Progenitor cell of endocrine pancreas (in vitro differentiated cells): ENCODE results near the gene FBXO45. TPM values are rescaled to one million over a fixed set of nuclear protein-coding genes. Genes with fewer than 3 reads are reported as not detected.
"Not testable (repeated sequence)": the region's sequence is repeated elsewhere in the genome, so short reads cannot be mapped to it uniquely, and the experiment has no call there.

Experiments
- DNase-seq: peaks from one replicate; pipeline ENCODE4 v3.0.0; 2021; ENCODE audit warnings: low spot score; ENCODE audit not compliant: unreplicated experiment
- H3K27ac Mint-ChIP-seq: 2 replicates; pipeline ENCODE4 v1.8.0; 2021; ENCODE audit warnings: mild to moderate bottlenecking, moderate library complexity, mixed read lengths
- H3K27me3 Mint-ChIP-seq: 2 replicates; pipeline ENCODE4 v1.8.0; 2021; ENCODE audit warnings: mixed read lengths
- H3K36me3 Mint-ChIP-seq: 2 replicates; pipeline ENCODE4 v1.8.0; 2022; ENCODE audit warnings: mixed read lengths; ENCODE audit not compliant: insufficient read depth
- H3K4me1 Mint-ChIP-seq: 2 replicates; pipeline ENCODE4 v1.8.0; 2021; ENCODE audit warnings: low read depth, mixed read lengths
- H3K4me3 Mint-ChIP-seq: 2 replicates; pipeline ENCODE4 v1.8.0; 2021; ENCODE audit warnings: low read depth, mild to moderate bottlenecking, moderate library complexity, mixed read lengths
- H3K9me3 Mint-ChIP-seq: 2 replicates; pipeline ENCODE4 v1.8.0; 2021; ENCODE audit warnings: low read depth, mixed read lengths
- CTCF ChIP-seq: fragments of 200-600 bp; sonication (generic); IDR thresholded peaks from one replicate; pipeline ENCODE4 v1.5.0; 2021; ENCODE audit warnings: antibody characterized with exemption, mild to moderate bottlenecking; ENCODE audit not compliant: unreplicated experiment
- total RNA-seq: library from RNA; stranded (reverse); gene quantifications from 2 replicates; pipeline ENCODE4 v1.2.1, GENCODE V29; 2021

FBXO45 gene
- total RNA-seq, 1 donor from 2014 or later, result 13.1 TPM

GRCh38 chr3:196559826-196560225 lies 8.6 kb upstream of the FBXO45 start:
- TF ChIP-seq CTCF, result no peak
- Mint-ChIP-seq H3K27ac (no peak overlapping the region), H3K4me1 (no peaks in the 10 kb centered on the region), H3K9me3 (no peaks in the 10 kb centered on the region), H3K27me3 (no peaks in the 10 kb centered on the region), H3K36me3 (no peaks in the 10 kb centered on the region), H3K4me3 (no peak overlapping the region)
- DNase-seq, result no peak

GRCh38 chr3:196563721-196564225 lies 4.7 kb upstream of the FBXO45 start:
- Mint-ChIP-seq H3K27me3 (no peaks in the 10 kb centered on the region), H3K27ac (no peak overlapping the region), H3K9me3 (no peaks in the 10 kb centered on the region), H3K36me3 (no peaks in the 10 kb centered on the region), H3K4me3 (no peak overlapping the region), H3K4me1 (peaks cover 6% of the 10 kb centered on the region)
- TF ChIP-seq CTCF, result no peak
- DNase-seq, result no peak

- Mint-ChIP-seq H3K27ac (peak overlapping the region; percentile 91), H3K4me1 (peaks cover 16% of the 10 kb centered on the region), H3K36me3 (no peaks in the 10 kb centered on the region), H3K4me3 (peak overlapping the region; percentile 95), H3K9me3 (no peaks in the 10 kb centered on the region), H3K27me3 (no peaks in the 10 kb centered on the region)
- peak; percentile 42 for DNase-seq
- no peak for TF ChIP-seq CTCF
These were observed 600 bp downstream of the FBXO45 start for GRCh38 chr3:196569003-196569516.

GRCh38 chr3:196570332-196570731 lies 1.9 kb downstream of the FBXO45 start:
- DNase-seq, H3K27me3 Mint-ChIP-seq, H3K27ac Mint-ChIP-seq, H3K36me3 Mint-ChIP-seq, H3K9me3 Mint-ChIP-seq: not testable (repeated sequence)
- H3K4me1 Mint-ChIP-seq, result peaks cover 16% of the 10 kb centered on the region
- peak overlapping the region; percentile 95 for H3K4me3 Mint-ChIP-seq

GRCh38 chr3:196572389-196572788 lies 3.9 kb downstream of the FBXO45 start:
- Mint-ChIP-seq H3K27ac (no peak overlapping the region), H3K4me1 (peaks cover 13% of the 10 kb centered on the region), H3K9me3 (no peaks in the 10 kb centered on the region), H3K36me3 (no peaks in the 10 kb centered on the region), H3K27me3 (no peaks in the 10 kb centered on the region), H3K4me3 (no peak overlapping the region)
- DNase-seq, result no peak
- TF ChIP-seq CTCF, result no peak

GRCh38 chr3:196585044-196585757 lies 16.7 kb downstream of the FBXO45 start:
- Mint-ChIP-seq H3K4me3 (no peak overlapping the region), H3K9me3 (no peaks in the 10 kb centered on the region), H3K4me1 (no peaks in the 10 kb centered on the region), H3K27ac (no peak overlapping the region), H3K36me3 (peaks cover 2% of the 10 kb centered on the region), H3K27me3 (no peaks in the 10 kb centered on the region)
- no peak for DNase-seq
- no peak for TF ChIP-seq CTCF
